ENCODE data around the gene CREG2. TPM values are rescaled to one million over a fixed set of nuclear protein-coding genes. Genes with fewer than 3 reads are reported as not detected.
A peak's percentile ranks its signal among the peaks of the same experiment; 100 is the strongest.
"Not testable (repeated sequence)": the region's sequence is repeated elsewhere in the genome, so short reads cannot be mapped to it uniquely, and the experiment has no call there.

The CREG2 gene
- total RNA-seq, 1 experiment from 2014 or later: not detected

- in situ Hi-C loops (cut with HindIII; ENCODE audit: low sequenced_read_pairs): no loop called here
- no peak for DNase-seq (ENCODE audit: low spot score)
Measured at GRCh38 chr2:101327863-101328394, 59.4 kb downstream of the CREG2 start.

- DNase-seq (ENCODE audit: low spot score): no peak
- in situ Hi-C loops (cut with HindIII; ENCODE audit: low sequenced_read_pairs): no loop called here
Measured at GRCh38 chr2:101325425-101325824, 61.9 kb downstream of the CREG2 start.

- in situ Hi-C loops (cut with HindIII; ENCODE audit: low sequenced_read_pairs); DNase-seq (ENCODE audit: low spot score): not testable (repeated sequence)
Measured at GRCh38 chr2:101316568-101316967, 70.7 kb downstream of the CREG2 start.

- no peak for DNase-seq (ENCODE audit: low spot score)
- in situ Hi-C loops (cut with HindIII; ENCODE audit: low sequenced_read_pairs): no loop called here
Measured at GRCh38 chr2:101311696-101312017, 75.6 kb downstream of the CREG2 start.

- DNase-seq (ENCODE audit: low spot score): no peak
- in situ Hi-C loops (cut with HindIII; ENCODE audit: low sequenced_read_pairs): no loop called here
Measured at GRCh38 chr2:101310834-101311695, 76.2 kb downstream of the CREG2 start.

GRCh38 chr2:101310090-101310833, 77.0 kb downstream of the CREG2 start:
- in situ Hi-C loops (cut with HindIII; ENCODE audit: low sequenced_read_pairs): no loop called here
- no peak for DNase-seq (ENCODE audit: low spot score)

GRCh38 chr2:101308432-101309210, 78.7 kb downstream of the CREG2 start, which contains the start of gene RNF149:
RNF149 (minus strand) TSS chr2:101308701; CDS start chr2:101308588, 113 bp downstream.
- DNase-seq (ENCODE audit: low spot score): peak; percentile 85
- in situ Hi-C loops (cut with HindIII; ENCODE audit: low sequenced_read_pairs): no loop called here

GRCh38 chr2:101307950-101308431, 79.3 kb downstream of the CREG2 start:
- DNase-seq (ENCODE audit: low spot score): no peak
- in situ Hi-C loops (cut with HindIII; ENCODE audit: low sequenced_read_pairs): no loop called here

- in situ Hi-C loops (cut with HindIII; ENCODE audit: low sequenced_read_pairs): no loop called here
- DNase-seq (ENCODE audit: low spot score): no peak
Measured at GRCh38 chr2:101307503-101307902, 79.8 kb downstream of the CREG2 start.

GRCh38 chr2:101306410-101306809, 80.9 kb downstream of the CREG2 start:
- DNase-seq (ENCODE audit: low spot score): peak; percentile 31
- in situ Hi-C loops (cut with HindIII; ENCODE audit: low sequenced_read_pairs): no loop called here

GRCh38 chr2:101305492-101306078, 81.7 kb downstream of the CREG2 start:
- in situ Hi-C loops (cut with HindIII; ENCODE audit: low sequenced_read_pairs): no loop called here
- DNase-seq (ENCODE audit: low spot score): no peak

- DNase-seq (ENCODE audit: low spot score): no peak
- in situ Hi-C loops (cut with HindIII; ENCODE audit: low sequenced_read_pairs): no loop called here
Measured at GRCh38 chr2:101305035-101305434, 82.3 kb downstream of the CREG2 start.

- in situ Hi-C loops (cut with HindIII; ENCODE audit: low sequenced_read_pairs): no loop called here
- DNase-seq (ENCODE audit: low spot score): no peak
Measured at GRCh38 chr2:101303688-101304087, 83.6 kb downstream of the CREG2 start.

GRCh38 chr2:101302016-101302415, 85.3 kb downstream of the CREG2 start:
- in situ Hi-C loops (cut with HindIII; ENCODE audit: low sequenced_read_pairs): no loop called here
- DNase-seq (ENCODE audit: low spot score): no peak

GRCh38 chr2:101300836-101301235, 86.5 kb downstream of the CREG2 start:
- in situ Hi-C loops (cut with HindIII; ENCODE audit: low sequenced_read_pairs): no loop called here
- DNase-seq (ENCODE audit: low spot score): no peak

GRCh38 chr2:101300164-101300563, 87.1 kb downstream of the CREG2 start:
- in situ Hi-C loops (cut with HindIII; ENCODE audit: low sequenced_read_pairs): no loop called here
- DNase-seq (ENCODE audit: low spot score): no peak

GRCh38 chr2:101299604-101300003, 87.7 kb downstream of the CREG2 start:
- no peak for DNase-seq (ENCODE audit: low spot score)
- in situ Hi-C loops (cut with HindIII; ENCODE audit: low sequenced_read_pairs): no loop called here

GRCh38 chr2:101297383-101297782, 89.9 kb downstream of the CREG2 start:
- in situ Hi-C loops (cut with HindIII; ENCODE audit: low sequenced_read_pairs): no loop called here
- no peak for DNase-seq (ENCODE audit: low spot score)

GRCh38 chr2:101296371-101296770, 90.9 kb downstream of the CREG2 start:
- in situ Hi-C loops (cut with HindIII; ENCODE audit: low sequenced_read_pairs): no loop called here
- no peak for DNase-seq (ENCODE audit: low spot score)

All from G401 (cell line).